LNCaP clone FGC (cell line): ENCODE results near the gene RPL22.

Experiments
- DNase-seq: peaks from one replicate; pipeline ENCODE4 v3.0.0-alpha.2; 2011; ENCODE audit warnings: low read depth
- H3K4me3 ChIP-seq: 2 replicates; pipeline ENCODE4 v1.5.1; 2011; ENCODE audit warnings: mild to moderate bottlenecking, low read depth, low read length, control low read depth
- TF ChIP-seq, protein P1 (sequence below): IDR thresholded peaks from 2 replicates; pipeline ENCODE4 v1.5.1; 2012; ENCODE audit warnings: mild to moderate bottlenecking; ENCODE audit not compliant: control insufficient read depth, insufficient read depth; ENCODE audit errors: extremely low read depth

The RPL22 gene

DNA sequence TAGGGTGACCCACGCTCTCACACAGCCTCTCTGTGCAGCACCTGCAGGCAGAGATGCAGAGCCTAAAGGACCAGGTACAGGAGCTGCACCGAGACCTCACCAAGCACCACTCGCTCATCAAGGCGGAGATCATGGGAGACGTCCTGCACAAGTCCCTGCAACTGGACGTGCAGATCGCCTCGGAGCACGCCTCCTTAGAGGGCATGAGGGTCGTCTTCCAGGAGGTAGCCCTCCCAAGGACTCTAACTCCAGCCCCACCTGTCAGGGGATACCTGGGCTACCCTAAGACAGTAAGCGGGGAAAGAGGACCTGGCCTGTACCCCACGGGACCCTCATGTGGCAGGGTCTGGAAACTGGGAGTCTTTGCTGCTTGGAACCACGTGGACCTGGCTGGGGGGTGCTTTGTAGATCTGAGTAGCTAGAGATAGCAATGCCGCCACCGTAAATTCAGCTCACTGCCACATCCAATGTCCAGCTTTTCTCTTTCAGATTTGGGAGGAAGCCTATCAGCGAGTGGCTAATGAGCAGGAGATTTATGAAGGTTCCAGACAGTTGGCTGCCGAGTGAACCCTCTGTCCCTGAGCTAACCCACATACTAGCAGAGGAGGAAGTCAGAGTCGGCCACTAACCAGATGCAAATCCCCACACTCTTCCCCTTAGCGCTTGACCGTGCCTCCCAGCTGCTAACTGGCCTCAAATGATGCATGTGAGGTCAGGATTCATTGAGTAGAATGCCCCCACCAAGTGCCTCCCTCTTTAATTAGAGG, 13.0 kb upstream of the RPL22 start:
- TF ChIP-seq, protein P1, sequence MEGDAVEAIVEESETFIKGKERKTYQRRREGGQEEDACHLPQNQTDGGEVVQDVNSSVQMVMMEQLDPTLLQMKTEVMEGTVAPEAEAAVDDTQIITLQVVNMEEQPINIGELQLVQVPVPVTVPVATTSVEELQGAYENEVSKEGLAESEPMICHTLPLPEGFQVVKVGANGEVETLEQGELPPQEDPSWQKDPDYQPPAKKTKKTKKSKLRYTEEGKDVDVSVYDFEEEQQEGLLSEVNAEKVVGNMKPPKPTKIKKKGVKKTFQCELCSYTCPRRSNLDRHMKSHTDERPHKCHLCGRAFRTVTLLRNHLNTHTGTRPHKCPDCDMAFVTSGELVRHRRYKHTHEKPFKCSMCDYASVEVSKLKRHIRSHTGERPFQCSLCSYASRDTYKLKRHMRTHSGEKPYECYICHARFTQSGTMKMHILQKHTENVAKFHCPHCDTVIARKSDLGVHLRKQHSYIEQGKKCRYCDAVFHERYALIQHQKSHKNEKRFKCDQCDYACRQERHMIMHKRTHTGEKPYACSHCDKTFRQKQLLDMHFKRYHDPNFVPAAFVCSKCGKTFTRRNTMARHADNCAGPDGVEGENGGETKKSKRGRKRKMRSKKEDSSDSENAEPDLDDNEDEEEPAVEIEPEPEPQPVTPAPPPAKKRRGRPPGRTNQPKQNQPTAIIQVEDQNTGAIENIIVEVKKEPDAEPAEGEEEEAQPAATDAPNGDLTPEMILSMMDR: no peak
- no peak for DNase-seq

GRCh38 chr1:6211731-6212130, 12.3 kb upstream of the RPL22 start:
- TF ChIP-seq, protein P1: no peak
- no peak for DNase-seq
- H3K4me3 ChIP-seq: no peak overlapping the region

More for the DNA sequence above, 13.0 kb upstream of the RPL22 start:
- no peak overlapping the region for H3K4me3 ChIP-seq

DNA sequence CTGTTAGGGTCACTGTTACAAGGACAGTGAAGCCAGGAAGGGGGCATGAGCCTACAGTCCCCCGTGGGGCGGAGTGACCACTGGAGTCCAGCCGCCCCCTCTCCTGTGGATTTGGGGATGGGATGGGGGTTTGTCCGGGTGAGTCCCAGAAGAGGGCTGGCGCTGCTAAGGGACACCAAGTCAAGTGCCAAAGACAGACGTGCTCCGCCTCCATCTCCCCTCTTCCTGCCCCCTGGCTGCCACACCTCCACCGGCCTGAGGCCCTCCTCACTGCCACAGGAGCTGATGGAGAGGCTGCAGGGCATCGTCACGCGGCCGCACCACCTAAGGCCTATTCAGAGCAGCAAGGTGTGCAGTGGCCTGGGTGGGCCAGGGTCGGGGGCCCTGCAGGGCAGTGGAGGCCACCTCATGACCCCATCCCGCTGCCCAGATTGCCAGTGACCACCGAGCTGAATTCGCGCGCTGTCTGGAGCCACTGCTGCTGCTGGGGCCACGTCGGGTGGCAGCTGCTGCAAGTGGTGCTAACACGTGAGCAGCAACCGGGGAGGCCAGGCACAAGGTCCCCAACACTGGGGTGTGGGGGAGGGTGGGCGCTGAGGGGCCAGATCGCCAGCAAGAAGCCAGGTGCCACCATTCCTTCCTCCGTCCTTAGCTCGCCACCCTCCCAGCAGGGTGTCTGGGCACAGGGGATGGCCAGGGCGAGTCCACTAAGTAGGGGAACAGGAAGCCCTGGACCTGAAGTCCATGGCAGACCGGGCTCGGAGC, 11.4 kb upstream of the RPL22 start:
- no peak for DNase-seq
- no peak overlapping the region for H3K4me3 ChIP-seq
- TF ChIP-seq, protein P1: no peak

- TF ChIP-seq, protein P1: 0 out of 2 replicates have a peak, but pooled peaks have one; percentile 11
- DNase-seq: no peak
- no peak overlapping the region for H3K4me3 ChIP-seq
These were observed 10.5 kb upstream of the RPL22 start for GRCh38 chr1:6209661-6210580.

DNA sequence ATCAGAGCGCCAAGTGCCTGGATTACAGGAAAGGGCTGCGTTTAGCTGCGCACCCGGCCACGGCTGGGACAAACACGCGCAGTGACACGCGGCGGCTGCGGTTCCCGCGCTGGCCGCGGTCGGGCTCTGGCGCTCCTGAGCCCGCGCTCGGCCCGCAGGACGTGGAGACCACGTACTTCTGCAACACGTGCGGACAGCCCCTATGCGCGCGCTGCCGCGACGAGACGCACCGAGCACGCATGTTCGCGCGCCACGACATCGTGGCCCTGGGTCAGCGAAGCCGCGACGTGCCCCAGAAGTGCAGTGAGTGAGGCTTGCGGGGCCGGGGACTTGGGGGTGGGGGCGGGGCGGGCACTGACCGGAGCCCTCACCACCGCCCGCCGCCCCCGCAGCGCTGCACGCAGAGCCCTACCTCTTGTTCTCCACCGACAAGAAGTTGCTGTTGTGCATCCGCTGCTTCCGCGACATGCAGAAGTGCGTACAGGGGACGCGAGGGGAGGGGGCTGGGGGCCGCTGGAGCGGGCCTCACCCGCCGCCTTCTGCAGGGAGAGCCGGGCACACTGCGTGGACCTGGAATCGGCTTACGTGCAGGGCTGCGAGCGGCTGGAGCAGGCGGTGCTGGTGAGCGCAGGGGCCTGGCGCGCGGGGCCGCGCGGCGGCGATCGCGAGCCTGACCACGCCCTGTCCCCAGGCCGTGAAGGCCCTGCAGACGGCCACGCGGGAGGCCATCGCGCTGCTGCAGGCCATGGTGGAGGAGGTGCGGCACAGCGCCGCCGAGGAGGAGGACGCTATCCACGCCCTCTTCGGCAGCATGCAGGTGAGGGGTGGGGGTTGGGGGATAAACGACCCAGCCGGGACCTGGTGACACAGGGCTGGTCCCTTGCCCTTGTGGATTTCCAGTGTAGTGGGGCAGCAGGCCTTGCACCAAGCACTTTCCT, 9.6 kb upstream of the RPL22 start:
- TF ChIP-seq, protein P1: no peak

DNA sequence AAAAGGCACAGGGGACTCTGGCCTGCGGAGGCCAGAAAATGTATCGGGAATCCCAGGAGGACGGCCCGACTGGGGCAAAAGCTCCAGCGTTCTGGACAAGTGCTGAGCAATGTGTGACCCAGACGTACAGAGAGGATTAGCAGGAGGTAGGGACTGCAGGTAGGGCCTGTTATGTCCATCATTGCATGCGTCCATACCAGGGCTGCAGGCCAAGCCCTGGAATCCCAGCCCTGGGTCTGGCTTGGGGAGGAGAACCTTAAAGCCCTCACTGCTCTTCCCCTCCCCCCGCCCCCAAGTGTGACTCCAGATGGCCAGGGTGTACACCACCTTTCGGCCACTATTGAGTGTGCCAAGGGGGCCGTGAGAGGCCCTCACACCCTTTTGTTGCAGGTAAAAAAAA, 8.5 kb upstream of the RPL22 start:
- TF ChIP-seq, protein P1: no peak
- no peak for DNase-seq
- H3K4me3 ChIP-seq: no peak overlapping the region

More for the DNA sequence above, 9.6 kb upstream of the RPL22 start:
- no peak overlapping the region for H3K4me3 ChIP-seq
- no peak for DNase-seq
